Measurements from ENCODE around the gene SIGLEC6.

GRCh38 chr19:51478381-51479234 lies 52.9 kb downstream of the SIGLEC6 start, which contains the start of gene CEACAM18:
- no peak for TF ChIP-seq CTCF (IDR thresholded peaks at IDR 0.05)
- TF ChIP-seq POLR2A (IDR thresholded peaks at IDR 0.05), result no peak

Data from body of pancreas (tissue), 4 donors.